ENCODE data around the gene MAP7D1. TPM values are rescaled to one million over a fixed set of nuclear protein-coding genes. Genes with fewer than 3 reads are reported as not detected.
"Not testable (repeated sequence)": the region's sequence is repeated elsewhere in the genome, so short reads cannot be mapped to it uniquely, and the experiment has no call there.

MAP7D1 gene
- polyA plus RNA-seq, 1 donor: 148 TPM

GRCh38 chr1:36199934-36200741 lies 44.2 kb downstream of the MAP7D1 start:
- DNase-seq (ENCODE audit: low read depth): no peak

- no peak for DNase-seq (ENCODE audit: low read depth)
Observed at GRCh38 chr1:36203027-36203553, 47.1 kb downstream of the MAP7D1 start.

GRCh38 chr1:36203554-36204346 lies 47.8 kb downstream of the MAP7D1 start:
- no peak for DNase-seq (ENCODE audit: low read depth)

- no peak for DNase-seq (ENCODE audit: low read depth)
Observed at GRCh38 chr1:36204347-36204909, 48.5 kb downstream of the MAP7D1 start.

GRCh38 chr1:36206323-36206858 lies 50.4 kb downstream of the MAP7D1 start:
- no peak for DNase-seq (ENCODE audit: low read depth)

- DNase-seq (ENCODE audit: low read depth): no peak
Observed at GRCh38 chr1:36207339-36207738, 51.4 kb downstream of the MAP7D1 start.

- no peak for DNase-seq (ENCODE audit: low read depth)
Observed at GRCh38 chr1:36208978-36209703, 53.2 kb downstream of the MAP7D1 start.

GRCh38 chr1:36211307-36211706 lies 55.3 kb downstream of the MAP7D1 start:
- DNase-seq (ENCODE audit: low read depth): no peak

GRCh38 chr1:36211841-36212240 lies 55.9 kb downstream of the MAP7D1 start:
- DNase-seq (ENCODE audit: low read depth): no peak

- no peak for DNase-seq (ENCODE audit: low read depth)
Observed at GRCh38 chr1:36212782-36213181, 56.8 kb downstream of the MAP7D1 start.

GRCh38 chr1:36217670-36218069 lies 61.7 kb downstream of the MAP7D1 start:
- no peak for DNase-seq (ENCODE audit: low read depth)

GRCh38 chr1:36221901-36222300 lies 65.9 kb downstream of the MAP7D1 start:
- DNase-seq (ENCODE audit: low read depth): not testable (repeated sequence)

GRCh38 chr1:36222481-36223380 lies 66.8 kb downstream of the MAP7D1 start:
- no peak for DNase-seq (ENCODE audit: low read depth)

- peak; percentile 58 for DNase-seq (ENCODE audit: low read depth)
Observed at GRCh38 chr1:36223381-36223995, 67.5 kb downstream of the MAP7D1 start.

GRCh38 chr1:36223996-36224536 lies 68.1 kb downstream of the MAP7D1 start, which contains the start of gene THRAP3:
Gene THRAP3, plus strand, starts transcription at chr1:36224443. Its CDS starts 58,121 bp downstream, at chr1:36282564.
- DNase-seq (ENCODE audit: low read depth): peak; percentile 98

GRCh38 chr1:36224537-36225282 lies 68.8 kb downstream of the MAP7D1 start:
- no peak for DNase-seq (ENCODE audit: low read depth)

- no peak for DNase-seq (ENCODE audit: low read depth)
Observed at GRCh38 chr1:36225283-36225899, 69.4 kb downstream of the MAP7D1 start.

GRCh38 chr1:36230279-36230678 lies 74.3 kb downstream of the MAP7D1 start:
- DNase-seq (ENCODE audit: low read depth): not testable (repeated sequence)
